ENCODE measurements around the gene ADAMTS6. TPM values are rescaled to one million over a fixed set of nuclear protein-coding genes. Genes with fewer than 3 reads are reported as not detected.

Gene ADAMTS6
- total RNA-seq, 6 experiments from 2014 or later, result 23.1 to 29.9 (median 28.3) TPM

GRCh38 chr5:65261499-65261898 lies 220.2 kb downstream of the ADAMTS6 start:
- no peak for DNase-seq
- no peaks in the 10 kb centered on the region for H3K9me3 Mint-ChIP-seq
- peak overlapping the region; percentile 73 for H3K4me3 Mint-ChIP-seq
- peaks cover 32% of the 10 kb centered on the region for H3K4me1 Mint-ChIP-seq (ENCODE audit: low read depth)
- H3K36me3 Mint-ChIP-seq (ENCODE audit: low read depth), result peaks cover 43% of the 10 kb centered on the region
- TF ChIP-seq, protein P1, sequence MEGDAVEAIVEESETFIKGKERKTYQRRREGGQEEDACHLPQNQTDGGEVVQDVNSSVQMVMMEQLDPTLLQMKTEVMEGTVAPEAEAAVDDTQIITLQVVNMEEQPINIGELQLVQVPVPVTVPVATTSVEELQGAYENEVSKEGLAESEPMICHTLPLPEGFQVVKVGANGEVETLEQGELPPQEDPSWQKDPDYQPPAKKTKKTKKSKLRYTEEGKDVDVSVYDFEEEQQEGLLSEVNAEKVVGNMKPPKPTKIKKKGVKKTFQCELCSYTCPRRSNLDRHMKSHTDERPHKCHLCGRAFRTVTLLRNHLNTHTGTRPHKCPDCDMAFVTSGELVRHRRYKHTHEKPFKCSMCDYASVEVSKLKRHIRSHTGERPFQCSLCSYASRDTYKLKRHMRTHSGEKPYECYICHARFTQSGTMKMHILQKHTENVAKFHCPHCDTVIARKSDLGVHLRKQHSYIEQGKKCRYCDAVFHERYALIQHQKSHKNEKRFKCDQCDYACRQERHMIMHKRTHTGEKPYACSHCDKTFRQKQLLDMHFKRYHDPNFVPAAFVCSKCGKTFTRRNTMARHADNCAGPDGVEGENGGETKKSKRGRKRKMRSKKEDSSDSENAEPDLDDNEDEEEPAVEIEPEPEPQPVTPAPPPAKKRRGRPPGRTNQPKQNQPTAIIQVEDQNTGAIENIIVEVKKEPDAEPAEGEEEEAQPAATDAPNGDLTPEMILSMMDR (IDR thresholded peaks at IDR 0.05), result no peak
- H3K27ac Mint-ChIP-seq, result peak overlapping the region; percentile 73
- H3K27me3 Mint-ChIP-seq (ENCODE audit: insufficient read depth), result no peaks in the 10 kb centered on the region

- TF ChIP-seq, protein P1 (IDR thresholded peaks at IDR 0.05), result no peak
- no peak overlapping the region for H3K27ac Mint-ChIP-seq
- H3K9me3 Mint-ChIP-seq, result no peaks in the 10 kb centered on the region
- H3K36me3 Mint-ChIP-seq (ENCODE audit: low read depth), result peaks cover 43% of the 10 kb centered on the region
- H3K4me3 Mint-ChIP-seq, result no peak overlapping the region
- peaks cover 2% of the 10 kb centered on the region for H3K4me1 Mint-ChIP-seq (ENCODE audit: low read depth)
- H3K27me3 Mint-ChIP-seq (ENCODE audit: insufficient read depth), result no peaks in the 10 kb centered on the region
- no peak for DNase-seq
Observed at GRCh38 chr5:65255294-65255693, 226.4 kb downstream of the ADAMTS6 start.

DNA sequence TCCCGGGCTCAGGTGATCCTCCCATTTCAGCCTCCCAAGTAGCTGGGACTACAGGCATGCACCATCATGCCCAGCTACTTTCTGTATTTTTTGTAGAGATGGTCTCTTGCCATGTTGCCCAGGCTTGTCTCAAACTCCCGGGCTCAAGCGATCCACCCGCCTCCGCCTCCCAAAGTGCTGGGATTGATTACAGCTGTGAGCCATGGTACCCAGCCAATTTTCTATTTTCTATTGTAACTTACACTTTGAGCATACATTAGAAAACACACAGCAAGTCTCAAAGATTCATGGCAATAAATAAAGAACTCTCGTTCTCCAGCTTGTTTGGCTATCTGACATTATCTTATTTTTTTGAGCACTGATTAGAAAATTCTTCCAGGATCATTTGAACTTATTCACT lies 228.7 kb downstream of the ADAMTS6 start:
- no peak overlapping the region for H3K4me3 Mint-ChIP-seq

GRCh38 chr5:65248896-65249295 lies 232.8 kb downstream of the ADAMTS6 start:
- Mint-ChIP-seq H3K36me3 (ENCODE audit: low read depth) (peaks cover 11% of the 10 kb centered on the region; the same call in 1 of the 2 replicates), H3K4me3 (no peak overlapping the region), H3K9me3 (no peaks in the 10 kb centered on the region), H3K27me3 (ENCODE audit: insufficient read depth) (no peaks in the 10 kb centered on the region), H3K27ac (no peak overlapping the region), H3K4me1 (ENCODE audit: low read depth) (peaks cover 16% of the 10 kb centered on the region)
- TF ChIP-seq, protein P1 (IDR thresholded peaks at IDR 0.05), result no peak
- DNase-seq, result no peak

More for the DNA sequence above, 228.7 kb downstream of the ADAMTS6 start:
- peaks cover 9% of the 10 kb centered on the region for H3K4me1 Mint-ChIP-seq (ENCODE audit: low read depth)
- no peak for DNase-seq
- no peaks in the 10 kb centered on the region for H3K27me3 Mint-ChIP-seq (ENCODE audit: insufficient read depth)
- peaks cover 22% of the 10 kb centered on the region for H3K36me3 Mint-ChIP-seq (ENCODE audit: low read depth)
- TF ChIP-seq, protein P1 (IDR thresholded peaks at IDR 0.05), result no peak
- H3K27ac Mint-ChIP-seq, result no peak overlapping the region
- no peaks in the 10 kb centered on the region for H3K9me3 Mint-ChIP-seq

GRCh38 chr5:65247594-65247993 lies 234.1 kb downstream of the ADAMTS6 start:
- Mint-ChIP-seq H3K4me1 (ENCODE audit: low read depth) (peaks cover 16% of the 10 kb centered on the region), H3K27me3 (ENCODE audit: insufficient read depth) (no peaks in the 10 kb centered on the region), H3K27ac (no peak overlapping the region; the same call in 1 of the 2 replicates), H3K4me3 (no peak overlapping the region), H3K36me3 (ENCODE audit: low read depth) (peaks cover 10% of the 10 kb centered on the region; the same call in 1 of the 2 replicates), H3K9me3 (no peaks in the 10 kb centered on the region)
- TF ChIP-seq, protein P1 (IDR thresholded peaks at IDR 0.05), result no peak
- DNase-seq, result no peak

- Mint-ChIP-seq H3K4me3 (no peak overlapping the region), H3K27ac (peak overlapping the region; percentile 7; the same call in 1 of the 2 replicates), H3K27me3 (ENCODE audit: insufficient read depth) (no peaks in the 10 kb centered on the region), H3K4me1 (ENCODE audit: low read depth) (peaks cover 16% of the 10 kb centered on the region), H3K9me3 (no peaks in the 10 kb centered on the region), H3K36me3 (ENCODE audit: low read depth) (peaks cover 7% of the 10 kb centered on the region; the same call in 1 of the 2 replicates)
- TF ChIP-seq, protein P1 (IDR thresholded peaks at IDR 0.05), result no peak
- no peak for DNase-seq
Observed at GRCh38 chr5:65246741-65247140, 235.0 kb downstream of the ADAMTS6 start.

Data from HFFc6 (cell line).